NCI-H526 (cell line): ENCODE data around the gene TIGD2.

Experiments
- DNase-seq, 2 experiments: peaks; one replicate each; lab custom pipeline; 2025; lab: John Stamatoyannopoulos, UW

The TIGD2 gene

GRCh38 chr4:89162496-89162895 is 51.2 kb downstream of the TIGD2 start:
- DNase-seq = no peak

DNA sequence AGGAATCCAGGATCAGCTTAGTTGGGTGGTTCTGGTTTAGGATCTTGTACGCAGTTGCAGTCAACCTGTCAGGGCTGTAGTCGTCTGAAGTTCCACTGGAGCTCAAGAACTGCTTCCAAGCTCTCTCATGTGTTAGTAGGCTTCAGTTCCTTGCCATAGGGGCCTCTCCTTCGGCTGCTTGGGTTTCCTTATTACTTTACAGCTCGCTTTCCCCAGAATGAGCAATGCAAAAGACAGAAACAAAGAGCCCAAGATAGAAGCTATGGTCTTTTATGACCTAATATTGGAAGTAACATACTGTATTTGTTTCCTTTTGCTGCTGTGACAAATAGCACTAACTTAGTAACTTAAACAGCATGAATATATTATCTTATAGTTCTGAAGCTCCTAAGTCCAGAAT is 51.7 kb downstream of the TIGD2 start:
- no peak for DNase-seq

- no peak for DNase-seq
These were observed 53.1 kb downstream of the TIGD2 start for GRCh38 chr4:89164400-89164799.
